IMR-90 (cell line): Measurements from ENCODE around the gene NPHS1. TPM values are rescaled to one million over a fixed set of nuclear protein-coding genes. Genes with fewer than 3 reads are reported as not detected.

Source experiments
- ATAC-seq: fragments of 200-7000 bp; cut with Tn5 transposase; 2 replicates; pipeline ENCODE4 v1.9.1; 2020; ENCODE audit warnings: low read depth, mild to moderate bottlenecking, moderate library complexity
- BruUV-seq: library from RNA; stranded (reverse); fragments of 400-500 nt; replicated peaks from 2 replicates; lab custom pipeline; 2021; lab: Mats Ljungman, UMichigan
- CTCF ChIA-PET: fragments of 300-600 bp; formaldehyde crosslinking; extraction: SDS; loops from one replicate; lab custom pipeline; 2021; ENCODE audit warnings: antibody characterized with exemption; lab: Yijun Ruan, JAX
- POLR2A ChIA-PET: fragments of 300-600 bp; sonication (Branson Sonifier 250); formaldehyde crosslinking; loops from one replicate; lab custom pipeline; 2022; ENCODE audit warnings: antibody characterized with exemption; ENCODE audit not compliant: unreplicated experiment; lab: Charles Lee
- DNase-seq: peaks from one replicate; pipeline ENCODE4 v3.0.0; 2013
- H2AFZ ChIP-seq: replicated peaks from 2 replicates; pipeline ENCODE3; 2013; ENCODE audit warnings: low read length, mild to moderate bottlenecking; ENCODE audit not compliant: poor library complexity
- H2AK5ac ChIP-seq: 2 replicates; pipeline ENCODE4 v1.6.1; 2013; ENCODE audit warnings: low read depth, low read length, inconsistent platforms
- H2AK9ac ChIP-seq: replicated peaks from 2 replicates; pipeline ENCODE3; 2013; ENCODE audit warnings: mild to moderate bottlenecking, low read depth, low read length, moderate library complexity; ENCODE audit not compliant: poor library complexity
- H2BK120ac ChIP-seq: 2 replicates; pipeline ENCODE4 v1.6.1; 2013; ENCODE audit warnings: low read depth, low read length, inconsistent platforms
- H2BK15ac ChIP-seq: 3 replicates; pipeline ENCODE4 v1.6.1; 2013; ENCODE audit warnings: low read depth, low read length, inconsistent platforms
- H2BK20ac ChIP-seq: 2 replicates; pipeline ENCODE4 v1.6.1; 2013; ENCODE audit warnings: low read depth, mild to moderate bottlenecking, inconsistent platforms, low read length, moderate library complexity
- H2BK5ac ChIP-seq: 2 replicates; pipeline ENCODE4 v1.6.1; 2013; ENCODE audit warnings: mild to moderate bottlenecking, low read depth, low read length, inconsistent platforms; ENCODE audit not compliant: poor library complexity, severe bottlenecking
- H3K14ac ChIP-seq: replicated peaks from 2 replicates; pipeline ENCODE4 v1.6.1; 2013; ENCODE audit warnings: low read depth, low read length, inconsistent platforms
- H3K18ac ChIP-seq: 2 replicates; pipeline ENCODE4 v1.6.1; 2013; ENCODE audit warnings: low read depth, low read length, control low read depth
- H3K23ac ChIP-seq: 2 replicates; pipeline ENCODE4 v1.6.1; 2013; ENCODE audit warnings: low read depth, low read length, inconsistent platforms
- H3K27ac ChIP-seq: 2 replicates; pipeline ENCODE4 v1.5.1; 2013; ENCODE audit warnings: mild to moderate bottlenecking, control low read depth, low read length; ENCODE audit not compliant: insufficient read depth
- H3K27me3 ChIP-seq: 2 replicates; pipeline ENCODE4 v1.6.1; 2013; ENCODE audit warnings: low read length; ENCODE audit not compliant: control insufficient read depth, insufficient read depth
- H3K36me3 ChIP-seq: 2 replicates; pipeline ENCODE4 v1.6.1; 2013; ENCODE audit warnings: low read length, mixed read lengths; ENCODE audit not compliant: control insufficient read depth, insufficient read depth
- H3K4ac ChIP-seq: 2 replicates; pipeline ENCODE4 v1.6.1; 2013; ENCODE audit warnings: low read depth, low read length, inconsistent platforms
- H3K4me1 ChIP-seq: 2 replicates; pipeline ENCODE4 v1.6.1; 2013; ENCODE audit warnings: low read length, mixed read lengths; ENCODE audit not compliant: control insufficient read depth, insufficient read depth
- H3K4me2 ChIP-seq: 2 replicates; pipeline ENCODE4 v1.6.1; 2013; ENCODE audit warnings: low read depth, mild to moderate bottlenecking, control low read depth, low read length, moderate library complexity
- H3K4me3 ChIP-seq: 2 replicates; pipeline ENCODE4 v1.5.1; 2013; ENCODE audit warnings: low read depth, mild to moderate bottlenecking, control low read depth, low read length, moderate library complexity; ENCODE audit not compliant: insufficient read depth
- H3K56ac ChIP-seq: 2 replicates; pipeline ENCODE4 v1.6.1; 2013; ENCODE audit warnings: low read length, inconsistent platforms; ENCODE audit not compliant: insufficient read depth; ENCODE audit errors: extremely low read depth
- H3K79me1 ChIP-seq, 2 experiments: 2 replicates each; pipeline ENCODE4 v1.6.1; 2013; ENCODE audit warnings: low read length in 2 of 2, inconsistent platforms in 1 of 2, low read depth in 1 of 2
- H3K9ac ChIP-seq: 2 replicates; pipeline ENCODE4 v1.6.1; 2013; ENCODE audit warnings: low read depth, low read length, control low read depth
- H3K9me1 ChIP-seq: 2 replicates; pipeline ENCODE4 v1.6.1; 2013; ENCODE audit warnings: low read length, inconsistent platforms; ENCODE audit not compliant: insufficient read depth
- H3K9me3 ChIP-seq: 2 replicates; pipeline ENCODE4 v1.6.1; 2013; ENCODE audit warnings: low read length; ENCODE audit not compliant: control insufficient read depth, insufficient read depth
- H4K20me1 ChIP-seq: 2 replicates; pipeline ENCODE4 v1.6.1; 2013; ENCODE audit warnings: low read length, inconsistent platforms; ENCODE audit not compliant: insufficient read depth
- H4K5ac ChIP-seq: 2 replicates; pipeline ENCODE4 v1.6.1; 2013; ENCODE audit warnings: mild to moderate bottlenecking, low read depth, low read length, control low read depth
- H4K8ac ChIP-seq, 2 experiments: 2 replicates each; pipeline ENCODE4 v1.6.1; 2013; ENCODE audit warnings: low read depth in 2 of 2, low read length in 2 of 2, control low read depth in 1 of 2, inconsistent platforms in 1 of 2
- H4K91ac ChIP-seq: 2 replicates; pipeline ENCODE4 v1.6.1; 2013; ENCODE audit warnings: low read depth, low read length, inconsistent platforms; ENCODE audit not compliant: insufficient read depth
- CEBPB ChIP-seq: IDR thresholded peaks from 2 replicates; pipeline ENCODE4 v1.6.1; 2012; ENCODE audit warnings: low read depth, low read length, improper control_type of control experiment
- CHD1 ChIP-seq: IDR thresholded peaks from 2 replicates; pipeline ENCODE4 v1.6.1; 2012; ENCODE audit warnings: low read depth, low read length, improper control_type of control experiment
- MAFK ChIP-seq: IDR thresholded peaks from 2 replicates; pipeline ENCODE4 v1.6.1; 2012; ENCODE audit warnings: low read depth, low read length, improper control_type of control experiment
- RCOR1 ChIP-seq: IDR thresholded peaks from 2 replicates; pipeline ENCODE4 v1.6.1; 2012; ENCODE audit warnings: mild to moderate bottlenecking, low read length, improper control_type of control experiment; ENCODE audit not compliant: insufficient replicate concordance
- RFX5 ChIP-seq: IDR thresholded peaks from 2 replicates; pipeline ENCODE4 v1.8.0; 2012; ENCODE audit warnings: low read depth, mild to moderate bottlenecking, low read length, moderate library complexity
- WGBS, 2 experiments: methylation state at CpG; one replicate each; pipeline versions ENCODE4 v1.1.5 to v1.1.7; 2013; ENCODE audit warnings: missing lambda C conversion rate in 2 of 2; ENCODE audit not compliant: insufficient read length in 1 of 2; ENCODE audit errors: extremely low coverage in 2 of 2; 5-methylcytosine and 5-hydroxymethylcytosine counted together
- dilution Hi-C: fragments of 300-500 bp; cut with HindIII; formaldehyde crosslinking; loops from one replicate; pipeline ENCODE4 v1.14.3; 2018; ENCODE audit warnings: low sequenced_read_pairs; ENCODE audit not compliant: unreplicated experiment
- in situ Hi-C: fragments of 300-500 bp; cut with MboI; formaldehyde crosslinking; loops from 3 replicates; pipeline ENCODE4 v1.14.3; 2019; ENCODE audit warnings: low sequenced_read_pairs, inconsistent platforms, mixed read lengths
- intact Hi-C: fragments of 100-400 bp; cut with micrococcal nuclease; formaldehyde crosslinking; loops from 2 replicates; pipeline ENCODE4 v1.10.0; 2022
- polyA plus RNA-seq, 3 experiments: library from polyadenylated mRNA; depleted of rRNA; stranded (reverse); fragments of >200 nt; gene quantifications; 2 replicates each; pipeline ENCODE4 v1.2.3, GENCODE V29; 2012; ENCODE audit warnings: low replicate concordance in 1 of 3
- total RNA-seq: library from RNA; depleted of rRNA; stranded (reverse); fragments of >200 nt; gene quantifications from 2 replicates; pipeline ENCODE4 v1.2.3, GENCODE V29; 2012
- TF ChIP-seq, protein P1 (sequence below): fragments of 150-350 bp; IDR thresholded peaks from 2 replicates; pipeline ENCODE4 v1.6.1; 2016; ENCODE audit warnings: low read depth, mild to moderate bottlenecking, low read length, moderate library complexity, borderline replicate concordance

The NPHS1 gene
- total and polyA plus RNA-seq, 2 of the 4 experiments (the other 2 are of a cell fraction): not detected

DNA sequence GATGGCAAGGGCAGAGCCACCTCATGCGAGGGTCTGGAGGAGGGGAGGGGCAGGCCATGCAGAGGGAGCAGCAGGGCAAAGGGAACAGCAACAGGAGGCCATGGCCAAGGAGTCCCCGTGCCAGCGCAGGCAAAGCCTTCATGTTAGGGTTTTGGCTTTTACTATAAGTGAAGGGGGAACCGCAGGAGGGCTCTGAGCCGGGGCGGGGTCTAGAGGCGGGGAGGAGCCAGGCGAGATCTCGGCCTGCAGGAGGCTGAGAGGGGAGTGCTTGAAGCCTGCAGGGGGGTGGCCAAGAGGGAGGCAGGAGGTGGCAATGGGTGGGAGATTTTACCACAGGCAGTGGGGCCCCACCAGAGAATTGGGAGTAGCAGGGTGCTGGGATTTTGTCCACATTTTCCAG, 70.7 kb downstream of the NPHS1 start:
- no peak overlapping the region for H2AK9ac ChIP-seq

More for the DNA sequence above, 70.7 kb downstream of the NPHS1 start:
- TF ChIP-seq, protein P1, sequence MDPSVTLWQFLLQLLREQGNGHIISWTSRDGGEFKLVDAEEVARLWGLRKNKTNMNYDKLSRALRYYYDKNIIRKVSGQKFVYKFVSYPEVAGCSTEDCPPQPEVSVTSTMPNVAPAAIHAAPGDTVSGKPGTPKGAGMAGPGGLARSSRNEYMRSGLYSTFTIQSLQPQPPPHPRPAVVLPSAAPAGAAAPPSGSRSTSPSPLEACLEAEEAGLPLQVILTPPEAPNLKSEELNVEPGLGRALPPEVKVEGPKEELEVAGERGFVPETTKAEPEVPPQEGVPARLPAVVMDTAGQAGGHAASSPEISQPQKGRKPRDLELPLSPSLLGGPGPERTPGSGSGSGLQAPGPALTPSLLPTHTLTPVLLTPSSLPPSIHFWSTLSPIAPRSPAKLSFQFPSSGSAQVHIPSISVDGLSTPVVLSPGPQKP: no peak
- TF ChIP-seq CEBPB: no peak
- TF ChIP-seq CHD1: no peak
- no peak for TF ChIP-seq MAFK
- no peak for TF ChIP-seq RFX5
- no peak for TF ChIP-seq RCOR1
- Histone ChIP-seq H3K4ac (no peak overlapping the region), H3K27me3 (no peaks in the 10 kb centered on the region), H3K27ac (no peak overlapping the region), H3K14ac (no peak overlapping the region), H3K4me1 (0 out of 2 replicates have a peak, but pooled peaks cover under 1% of the 10 kb centered on the region), H2BK120ac (no peak overlapping the region), H3K9me1 (0 out of 2 replicates have a peak, but pooled peaks cover 2% of the 10 kb centered on the region), H2BK5ac (no peak overlapping the region), H4K8ac (no peak overlapping the region), H3K4me2 (no peak overlapping the region), H3K36me3 (peaks cover 16% of the 10 kb centered on the region), H3K23ac (no peak overlapping the region), H3K79me1 (peaks cover 3 to 8% of the 10 kb centered on the region in 2 experiments), H4K5ac (no peak overlapping the region), H2BK20ac (no peak overlapping the region), H4K91ac (no peak overlapping the region), H3K18ac (no peak overlapping the region), H3K56ac (no peak overlapping the region), H3K9me3 (no peaks in the 10 kb centered on the region), H2BK15ac (no peak overlapping the region), H3K9ac (no peak overlapping the region), H2AFZ (no peak overlapping the region), H2AK5ac (no peak overlapping the region), H4K20me1 (no peaks in the 10 kb centered on the region), H3K4me3 (no peak overlapping the region)
- POLR2A ChIA-PET: no interaction called here
- ATAC-seq (no peak), DNase-seq (no peak)
- in situ Hi-C loops: no loop called here
- BruUV-seq: no TSS peak
- CTCF ChIA-PET: no interaction called here
- intact Hi-C loops: no loop called here
- WGBS, 2 experiments: 86% methylated on average over 1 of the region's 9 CpGs; no CpG with 5 or more reads in 1 of the 2 experiments
- dilution Hi-C loops: no loop called here
